PFSK-1 (cell line): ENCODE results near the gene KRTAP5-10.

Experiments used
- FOXP2 ChIP-seq: optimal IDR thresholded peaks from 2 replicates; pipeline ENCODE3; 2011; ENCODE audit warnings: borderline replicate concordance, control low read depth, inconsistent platforms; ENCODE audit not compliant: insufficient read depth; ENCODE audit errors: extremely low read length, extremely low read depth
- POLR2AphosphoS5 ChIP-seq: IDR thresholded peaks from 2 replicates; pipeline ENCODE4 v1.6.1; 2012; ENCODE audit warnings: low read depth, mild to moderate bottlenecking, control low read depth, low read length, moderate library complexity
- SIN3A ChIP-seq: IDR thresholded peaks from 2 replicates; pipeline ENCODE4 v1.6.1; 2012; ENCODE audit warnings: mild to moderate bottlenecking, low read length, moderate library complexity, borderline replicate concordance; ENCODE audit not compliant: insufficient read depth
- TAF1 ChIP-seq: IDR thresholded peaks from 2 replicates; pipeline ENCODE4 v1.6.1; 2012; ENCODE audit warnings: low read length, control low read depth, borderline replicate concordance; ENCODE audit not compliant: insufficient read depth
- TF ChIP-seq, protein P1 (sequence below), 2 experiments: IDR thresholded peaks; 2 replicates each; pipeline versions ENCODE4 v1.6.1 to v1.8.0; 2011 to 2012; ENCODE audit warnings: low read depth in 2 of 2, low read length in 2 of 2, control low read depth in 1 of 2, inconsistent platforms in 1 of 2, mild to moderate bottlenecking in 1 of 2, moderate library complexity in 1 of 2; ENCODE audit not compliant: insufficient read depth in 1 of 2

Gene KRTAP5-10

GRCh38 chr11:71577469-71578004 is 12.2 kb downstream of the KRTAP5-10 start:
- TF ChIP-seq, protein P1, sequence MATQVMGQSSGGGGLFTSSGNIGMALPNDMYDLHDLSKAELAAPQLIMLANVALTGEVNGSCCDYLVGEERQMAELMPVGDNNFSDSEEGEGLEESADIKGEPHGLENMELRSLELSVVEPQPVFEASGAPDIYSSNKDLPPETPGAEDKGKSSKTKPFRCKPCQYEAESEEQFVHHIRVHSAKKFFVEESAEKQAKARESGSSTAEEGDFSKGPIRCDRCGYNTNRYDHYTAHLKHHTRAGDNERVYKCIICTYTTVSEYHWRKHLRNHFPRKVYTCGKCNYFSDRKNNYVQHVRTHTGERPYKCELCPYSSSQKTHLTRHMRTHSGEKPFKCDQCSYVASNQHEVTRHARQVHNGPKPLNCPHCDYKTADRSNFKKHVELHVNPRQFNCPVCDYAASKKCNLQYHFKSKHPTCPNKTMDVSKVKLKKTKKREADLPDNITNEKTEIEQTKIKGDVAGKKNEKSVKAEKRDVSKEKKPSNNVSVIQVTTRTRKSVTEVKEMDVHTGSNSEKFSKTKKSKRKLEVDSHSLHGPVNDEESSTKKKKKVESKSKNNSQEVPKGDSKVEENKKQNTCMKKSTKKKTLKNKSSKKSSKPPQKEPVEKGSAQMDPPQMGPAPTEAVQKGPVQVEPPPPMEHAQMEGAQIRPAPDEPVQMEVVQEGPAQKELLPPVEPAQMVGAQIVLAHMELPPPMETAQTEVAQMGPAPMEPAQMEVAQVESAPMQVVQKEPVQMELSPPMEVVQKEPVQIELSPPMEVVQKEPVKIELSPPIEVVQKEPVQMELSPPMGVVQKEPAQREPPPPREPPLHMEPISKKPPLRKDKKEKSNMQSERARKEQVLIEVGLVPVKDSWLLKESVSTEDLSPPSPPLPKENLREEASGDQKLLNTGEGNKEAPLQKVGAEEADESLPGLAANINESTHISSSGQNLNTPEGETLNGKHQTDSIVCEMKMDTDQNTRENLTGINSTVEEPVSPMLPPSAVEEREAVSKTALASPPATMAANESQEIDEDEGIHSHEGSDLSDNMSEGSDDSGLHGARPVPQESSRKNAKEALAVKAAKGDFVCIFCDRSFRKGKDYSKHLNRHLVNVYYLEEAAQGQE (IDR thresholded peaks at IDR 0.05; ENCODE audit: insufficient read depth in 1 of 2, low read depth in 2 of 2, low read length in 2 of 2): no peak
- TF ChIP-seq SIN3A (no peak), POLR2AphosphoS5 (no peak), TAF1 (no peak), FOXP2 (no peak)

DNA sequence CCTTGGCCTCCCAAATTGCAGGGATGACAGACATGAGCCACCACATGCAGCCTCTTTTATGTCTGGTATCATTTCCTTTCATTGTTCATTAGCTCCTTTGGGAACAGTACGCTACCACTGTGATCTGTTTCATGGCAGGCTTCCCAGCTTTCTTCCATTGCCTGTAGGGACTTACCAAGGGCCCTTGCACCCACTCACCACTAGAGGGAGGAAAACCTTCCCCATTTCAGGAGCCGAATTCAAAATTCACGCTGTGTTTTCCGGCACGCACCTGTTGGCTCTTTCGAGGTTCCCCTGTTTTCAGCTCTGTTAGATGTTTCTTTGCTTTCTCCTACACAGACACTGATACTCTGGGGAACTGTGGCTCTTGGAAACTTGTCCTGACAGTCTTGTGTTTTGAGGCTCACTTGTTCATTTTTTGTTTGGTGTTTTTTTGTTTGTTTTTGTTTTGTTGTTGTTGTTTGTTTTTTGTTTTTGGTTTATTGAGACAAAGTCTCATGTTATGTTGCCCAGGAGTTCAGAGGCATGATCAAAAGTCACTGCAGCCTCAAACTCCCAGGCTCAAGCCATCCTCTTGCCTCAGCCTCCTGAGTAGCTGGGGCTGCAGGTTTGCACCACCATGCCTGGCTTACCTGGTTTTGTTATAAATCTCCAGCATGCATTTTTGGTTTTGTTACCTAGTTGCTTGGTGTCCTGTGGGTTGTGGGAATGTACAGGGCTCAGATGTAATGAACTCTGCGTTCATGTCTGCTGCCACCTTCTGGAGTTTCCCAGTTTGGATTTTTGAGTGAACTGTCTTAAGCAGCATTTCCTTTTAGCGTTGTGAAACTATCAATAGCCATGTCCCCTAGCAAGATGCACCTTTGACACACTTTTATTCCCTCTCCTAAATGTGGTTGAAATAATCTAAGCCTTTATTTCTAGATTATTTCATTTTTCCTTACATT is 15.0 kb downstream of the KRTAP5-10 start:
- TF ChIP-seq SIN3A: no peak
- TF ChIP-seq TAF1: no peak
- TF ChIP-seq POLR2AphosphoS5: no peak
- TF ChIP-seq FOXP2: no peak
- TF ChIP-seq, protein P1 (IDR thresholded peaks at IDR 0.05; ENCODE audit: insufficient read depth in 1 of 2, low read depth in 2 of 2, low read length in 2 of 2): no peak

GRCh38 chr11:71581826-71582225 is 16.5 kb downstream of the KRTAP5-10 start:
- no peak for TF ChIP-seq SIN3A
- TF ChIP-seq POLR2AphosphoS5: no peak
- TF ChIP-seq, protein P1 (IDR thresholded peaks at IDR 0.05; ENCODE audit: insufficient read depth in 1 of 2, low read depth in 2 of 2, low read length in 2 of 2): no peak
- TF ChIP-seq TAF1: no peak
- TF ChIP-seq FOXP2: no peak

DNA sequence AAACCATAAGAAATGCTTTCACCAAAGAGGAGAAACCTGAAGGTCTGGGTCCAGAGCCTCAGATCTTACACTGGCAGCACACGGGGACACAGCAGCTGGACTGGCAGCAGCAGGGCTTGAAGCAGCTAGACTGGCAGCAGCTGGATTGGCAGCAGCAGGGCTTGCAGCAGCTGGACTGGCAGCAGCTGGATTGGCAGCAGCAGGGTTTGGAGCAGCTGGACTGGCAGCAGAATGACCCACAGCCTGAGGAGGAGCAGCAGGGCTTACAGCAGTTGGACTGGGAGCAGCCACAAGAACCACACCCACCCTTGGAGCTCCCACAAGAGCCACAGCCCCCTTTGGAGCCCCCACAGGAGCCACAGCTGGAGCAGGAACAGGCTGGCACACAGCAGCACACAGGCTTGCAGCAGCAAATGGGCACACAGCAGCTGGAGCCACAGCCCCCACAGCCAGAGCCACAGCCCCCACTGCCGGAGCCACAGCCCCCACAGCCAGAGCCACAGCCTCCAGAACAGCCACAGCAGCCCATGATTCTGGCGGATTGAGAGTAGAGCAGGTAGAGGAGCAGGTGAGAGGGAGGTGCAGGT is 17.0 kb downstream of the KRTAP5-10 start, which contains the start of gene KRTAP5-11:
KRTAP5-11 (minus strand) TSS at position 567 of the 587 bp plus-strand sequence; CDS start at position 529, 38 bp downstream.
- TF ChIP-seq TAF1 (no peak), FOXP2 (no peak), POLR2AphosphoS5 (no peak), SIN3A (no peak)
- TF ChIP-seq, protein P1 (IDR thresholded peaks at IDR 0.05; ENCODE audit: insufficient read depth in 1 of 2, low read depth in 2 of 2, low read length in 2 of 2): no peak
